ENCODE measurements around the gene JAKMIP2.

JAKMIP2 gene

DNA sequence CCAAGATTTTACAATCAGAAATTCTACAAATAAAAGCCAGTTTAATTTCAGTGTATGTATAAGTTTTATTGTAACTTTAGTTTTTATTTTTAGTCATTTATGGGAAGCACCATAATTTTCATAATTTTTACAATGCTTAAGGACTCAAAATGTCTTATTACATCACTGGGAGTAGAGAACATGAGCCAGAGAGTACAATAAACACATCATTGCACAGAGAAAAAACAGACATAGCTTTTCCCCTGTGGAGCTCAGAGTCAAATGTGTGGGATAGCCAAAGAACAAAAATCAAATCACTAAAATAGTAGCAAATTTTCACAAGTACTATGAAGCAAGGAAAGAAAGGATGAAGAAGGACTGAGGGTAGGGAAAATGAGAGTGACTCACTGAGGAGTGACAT, 5.5 kb upstream of the JAKMIP2 start:
- DNase-seq (ENCODE audit: low read depth, low spot score): no peak

DNA sequence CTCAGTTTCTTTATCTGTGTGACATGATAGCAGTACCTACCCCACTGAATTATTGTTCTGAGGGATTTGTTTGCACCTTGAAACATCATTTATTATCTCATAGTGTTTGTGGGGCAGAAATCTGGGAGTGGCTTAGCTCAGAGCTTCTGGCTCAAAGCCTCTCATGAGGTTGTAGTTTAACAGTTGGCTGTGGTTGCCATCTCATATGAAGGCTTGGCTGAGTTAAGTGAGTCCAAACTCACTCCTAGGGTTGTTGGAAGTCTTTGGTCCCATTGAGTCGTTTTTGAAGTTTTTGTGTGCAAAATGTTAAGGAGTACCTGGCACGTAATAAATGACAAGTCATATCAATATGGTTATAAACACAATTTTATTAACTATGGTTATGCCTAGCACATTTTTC, 3.6 kb upstream of the JAKMIP2 start:
- no peak for DNase-seq (ENCODE audit: low read depth, low spot score)

GRCh38 chr5:147784146-147784987, 1.8 kb upstream of the JAKMIP2 start:
- DNase-seq (ENCODE audit: low read depth, low spot score): no peak

GRCh38 chr5:147780924-147781573, 1.5 kb downstream of the JAKMIP2 start:
- DNase-seq (ENCODE audit: low read depth, low spot score): no peak

- no peak for DNase-seq (ENCODE audit: low read depth, low spot score)
Observed at GRCh38 chr5:147779694-147780093, 2.8 kb downstream of the JAKMIP2 start.

DNA sequence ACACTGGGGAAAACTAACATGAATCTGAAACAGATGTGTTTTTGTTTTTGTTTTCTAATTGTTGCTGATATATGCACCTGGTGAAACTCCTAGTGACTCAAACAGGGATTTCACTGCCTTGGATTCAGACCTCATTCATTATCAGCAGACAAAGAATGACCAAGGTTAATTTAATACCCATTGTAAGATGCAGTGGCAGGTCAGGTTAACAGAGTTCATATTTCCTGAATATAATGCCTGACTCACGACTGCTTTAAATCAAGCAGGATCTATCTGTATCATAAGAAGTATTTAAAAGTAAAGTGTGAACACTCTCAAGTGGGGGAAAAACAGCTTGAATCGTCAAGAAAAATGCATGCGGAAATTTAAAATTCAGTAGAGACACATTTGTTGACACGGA, 5.5 kb downstream of the JAKMIP2 start:
- no peak for DNase-seq (ENCODE audit: low read depth, low spot score)

DNA sequence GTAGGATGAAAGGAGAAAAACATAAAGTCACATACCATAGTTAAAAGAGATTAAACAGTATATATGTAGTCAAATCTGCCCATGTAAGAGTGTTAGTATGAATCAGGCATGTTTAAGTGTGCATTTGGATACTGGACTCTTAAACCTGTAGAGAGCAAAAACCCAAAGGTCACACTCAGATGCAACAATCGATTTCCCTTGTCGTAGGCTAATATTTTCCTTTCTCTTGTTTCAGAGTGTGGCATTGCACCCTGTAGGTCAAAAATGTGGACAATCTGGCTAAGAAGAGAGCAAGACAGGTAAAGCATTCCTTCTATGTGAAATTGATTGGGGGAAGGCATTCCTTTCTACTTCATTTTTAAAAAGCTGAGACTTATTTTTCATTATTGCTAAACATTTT, 8.9 kb downstream of the JAKMIP2 start:
- DNase-seq (ENCODE audit: low read depth, low spot score): no peak

- no peak for DNase-seq (ENCODE audit: low read depth, low spot score)
Observed at GRCh38 chr5:147773139-147773538, 9.4 kb downstream of the JAKMIP2 start.

DNA sequence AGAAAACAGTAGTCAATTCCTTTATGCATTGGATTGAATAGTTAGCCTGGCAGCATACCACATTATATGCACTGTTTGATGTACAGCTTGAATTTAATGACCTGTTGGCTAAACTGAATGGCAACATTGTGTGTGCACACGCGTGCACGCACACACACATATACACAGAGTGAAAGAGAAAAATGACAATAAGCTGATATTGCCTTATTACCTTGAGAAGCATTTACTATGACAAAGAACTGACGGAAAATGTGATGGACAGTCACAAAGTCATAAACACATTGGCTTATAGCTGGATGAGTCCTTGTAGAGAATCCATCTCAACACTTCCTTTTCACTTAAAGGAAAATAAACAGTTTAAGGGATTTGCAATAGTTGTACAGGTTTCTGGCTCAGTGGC, 15.5 kb downstream of the JAKMIP2 start:
- no peak for DNase-seq (ENCODE audit: low read depth, low spot score)

DNA sequence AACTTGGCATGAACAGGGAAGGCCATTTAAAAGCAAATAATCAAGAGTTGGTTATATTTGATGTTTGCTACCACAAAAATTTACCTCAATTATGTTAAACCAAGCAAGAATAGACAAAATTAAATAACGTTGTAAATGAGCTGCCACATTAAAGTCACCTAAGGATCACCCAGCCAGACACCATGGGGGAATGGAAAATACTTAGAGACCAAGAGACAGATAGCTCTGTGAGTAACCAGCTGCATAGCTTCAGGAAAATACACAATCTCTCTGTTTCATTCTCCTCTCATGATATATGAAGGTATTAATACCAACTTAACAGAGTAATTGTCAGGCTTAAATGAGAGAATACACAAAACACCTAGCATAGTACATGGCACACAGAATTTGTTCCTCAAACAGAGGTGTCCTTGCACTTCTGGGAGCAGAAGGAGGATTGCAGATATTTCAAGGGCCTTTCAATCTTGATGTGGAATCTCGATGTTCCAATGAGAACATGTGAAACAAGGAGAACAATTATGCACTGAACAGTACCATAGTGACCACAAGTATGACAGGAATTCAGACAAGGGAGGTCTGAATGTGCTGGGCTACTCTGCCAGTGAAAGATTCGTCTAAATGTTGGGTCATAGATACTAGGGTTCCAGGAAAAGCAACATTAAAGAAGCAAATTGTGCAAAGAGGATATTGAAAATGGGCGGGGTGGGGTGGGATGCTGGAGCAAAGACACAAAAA, 18.6 kb downstream of the JAKMIP2 start:
- DNase-seq (ENCODE audit: low read depth, low spot score): no peak

GRCh38 chr5:147760086-147760875, 22.2 kb downstream of the JAKMIP2 start:
- no peak for DNase-seq (ENCODE audit: low read depth, low spot score)

- no peak for DNase-seq (ENCODE audit: low read depth, low spot score)
Observed at GRCh38 chr5:147759441-147759840, 23.1 kb downstream of the JAKMIP2 start.

GRCh38 chr5:147756566-147756965, 26.0 kb downstream of the JAKMIP2 start:
- DNase-seq (ENCODE audit: low read depth, low spot score): no peak

- DNase-seq (ENCODE audit: low read depth, low spot score): no peak
Observed at GRCh38 chr5:147754372-147755122, 28.0 kb downstream of the JAKMIP2 start.

DNA sequence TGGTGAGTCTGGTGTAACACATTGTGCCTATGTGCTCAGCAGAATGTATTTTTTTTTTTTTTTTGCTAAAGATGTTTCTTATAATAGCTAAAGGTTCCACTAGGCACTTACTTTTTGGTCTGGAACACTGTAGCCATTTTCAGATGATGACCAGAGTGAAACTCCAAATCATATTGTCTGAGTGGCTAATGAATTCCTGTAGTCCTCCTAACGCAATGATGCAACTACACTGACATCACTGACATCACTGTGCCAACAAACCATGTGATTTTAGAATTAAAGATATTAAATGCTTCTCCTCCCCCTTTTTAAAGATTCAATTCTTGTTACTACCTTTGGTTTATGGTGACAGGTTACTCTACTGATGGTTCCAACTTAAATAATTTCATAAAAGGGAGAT, 28.8 kb downstream of the JAKMIP2 start:
- no peak for DNase-seq (ENCODE audit: low read depth, low spot score)

DNA sequence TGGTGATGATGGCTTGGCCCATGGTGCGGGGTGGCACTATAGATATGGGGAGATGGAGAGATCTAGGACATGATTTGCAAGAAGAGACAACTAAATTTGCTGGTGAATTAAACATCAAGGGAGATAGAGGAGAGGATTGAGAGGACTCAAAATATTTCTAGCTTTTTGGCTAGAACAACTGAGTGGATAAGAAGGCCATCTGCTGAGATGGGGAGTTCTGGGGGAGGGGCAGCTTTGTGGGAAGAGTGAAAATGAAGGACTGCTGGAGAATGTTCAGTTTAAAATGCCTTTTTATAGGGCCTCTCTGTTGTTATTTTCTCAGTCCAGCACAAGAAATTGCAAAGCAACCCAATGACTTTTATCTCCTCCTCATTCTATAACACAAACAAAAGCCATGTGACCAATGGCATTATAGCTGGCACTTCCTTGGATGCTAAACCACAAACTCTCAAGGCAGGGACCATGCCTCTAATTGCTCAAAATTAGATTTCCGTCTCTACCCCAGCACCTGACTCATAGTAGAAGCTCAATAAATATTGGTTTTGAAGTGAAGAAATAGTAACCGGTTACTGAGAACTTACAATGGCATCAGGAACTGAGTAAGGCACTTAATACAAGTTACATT, 29.8 kb downstream of the JAKMIP2 start:
- no peak for DNase-seq (ENCODE audit: low read depth, low spot score)

DNA sequence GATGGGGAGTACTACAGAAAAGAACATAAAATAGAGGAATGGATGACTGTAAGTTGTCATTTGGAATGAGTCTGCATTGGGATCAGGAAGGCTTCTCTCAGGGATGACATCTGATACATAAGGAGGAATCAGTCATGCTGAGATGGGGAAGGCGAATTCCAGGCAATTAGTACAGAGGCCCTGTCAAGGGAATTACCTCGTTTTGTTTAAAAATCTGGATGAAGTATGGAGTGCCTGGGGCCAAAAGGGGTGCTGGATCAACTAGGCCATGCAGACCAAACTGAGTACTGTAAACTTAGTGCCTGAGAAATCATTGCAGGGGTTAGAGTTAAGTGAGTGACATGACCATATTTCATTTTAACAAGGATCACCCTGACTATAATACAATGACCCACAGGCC, 30.5 kb downstream of the JAKMIP2 start:
- no peak for DNase-seq (ENCODE audit: low read depth, low spot score)

DNA sequence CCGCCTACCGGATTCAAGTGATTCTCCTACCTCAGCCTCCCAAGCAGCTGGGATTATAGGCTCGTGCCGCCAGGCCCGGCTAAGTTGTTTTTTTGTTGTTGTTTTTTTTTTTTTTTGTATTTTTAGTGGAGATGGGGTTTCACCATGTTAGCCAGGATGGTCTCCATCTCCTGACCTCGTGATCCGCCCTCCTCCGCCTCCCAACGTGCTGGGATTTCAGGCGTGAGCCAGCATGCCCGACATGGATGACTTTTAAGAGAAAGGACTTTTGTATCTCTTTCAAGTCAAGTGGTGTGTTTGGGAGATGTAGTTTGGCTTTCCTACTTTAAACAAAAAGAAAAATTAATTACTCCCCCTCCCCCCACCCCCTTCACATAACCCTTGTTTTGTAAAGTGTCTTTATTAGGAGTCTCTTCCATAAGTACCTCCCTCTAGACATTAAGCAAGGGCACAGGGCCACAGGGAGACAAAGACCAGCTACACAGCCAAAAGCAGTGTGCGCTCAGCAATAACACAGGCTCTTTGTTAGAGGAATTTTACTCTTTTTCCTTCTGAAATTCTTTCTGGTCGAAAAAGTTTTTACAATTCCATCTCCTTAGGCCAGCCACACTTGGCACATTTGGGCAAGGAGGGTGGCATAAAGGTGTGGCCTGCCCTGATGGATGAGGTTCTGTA, 31.2 kb downstream of the JAKMIP2 start:
- DNase-seq (ENCODE audit: low read depth, low spot score): no peak

DNA sequence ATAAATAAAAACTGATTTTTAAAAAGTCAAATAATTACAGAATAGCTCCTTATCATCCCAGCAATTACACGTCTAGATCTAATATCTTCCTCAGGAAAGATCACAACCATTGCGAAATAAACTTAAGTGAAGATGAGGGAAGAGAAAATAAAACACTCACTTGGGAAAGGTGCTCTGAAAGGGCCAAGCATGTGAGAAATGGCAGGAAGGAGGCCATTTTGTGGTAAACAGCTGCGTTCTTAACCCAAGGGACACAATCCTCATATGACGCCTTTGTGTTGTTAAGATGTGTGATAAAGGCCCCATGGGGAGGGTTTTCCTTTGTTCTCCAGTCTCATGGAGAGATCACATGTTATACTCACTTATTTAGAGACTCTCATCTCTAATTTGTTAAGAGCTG, 32.5 kb downstream of the JAKMIP2 start:
- no peak for DNase-seq (ENCODE audit: low read depth, low spot score)

- peak; percentile 57 for DNase-seq (ENCODE audit: low read depth, low spot score)
Observed at GRCh38 chr5:147748590-147748989, 33.9 kb downstream of the JAKMIP2 start.

All from iPS DF 19.7 (cell line).